Measurements from ENCODE around the gene EFCAB7.

The EFCAB7 gene, protein sequence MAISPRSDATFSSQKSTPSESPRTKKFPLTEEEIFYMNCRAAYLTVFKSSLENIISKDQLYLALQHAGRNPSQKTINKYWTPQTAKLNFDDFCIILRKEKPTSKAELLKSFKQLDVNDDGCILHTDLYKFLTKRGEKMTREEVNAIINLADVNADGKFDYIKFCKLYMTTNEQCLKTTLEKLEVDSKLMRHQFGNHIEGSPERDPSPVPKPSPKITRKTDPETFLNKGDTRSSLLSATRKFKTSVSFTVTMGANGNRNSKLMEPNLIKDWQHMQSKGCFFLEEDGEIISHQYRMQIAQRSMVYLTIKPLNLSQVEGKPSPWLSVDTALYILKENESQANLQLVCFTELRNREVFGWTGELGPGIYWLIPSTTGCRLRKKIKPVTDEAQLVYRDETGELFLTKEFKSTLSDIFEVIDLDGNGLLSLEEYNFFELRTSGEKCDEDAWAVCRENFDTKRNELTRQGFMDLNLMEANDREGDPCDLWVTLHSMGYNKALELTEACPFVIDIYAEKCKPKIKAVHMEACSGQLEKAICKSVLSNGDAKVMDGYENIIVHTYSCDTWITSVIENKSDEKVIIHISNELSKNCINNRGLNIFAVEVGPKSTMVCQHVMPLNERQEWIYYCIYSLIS

GRCh38 chr1:63522891-63523728, at the start of gene EFCAB7, which contains the start of gene ITGB3BP:
TSS of gene EFCAB7 (plus strand) at chr1:63523525. CDS start at chr1:63525573, 2,048 bp downstream.
TSS of gene ITGB3BP (minus strand) at chr1:63523225. CDS start at chr1:63523133, 92 bp downstream.
- DNase-seq (ENCODE audit: low read depth) = peak; percentile 53

DNA sequence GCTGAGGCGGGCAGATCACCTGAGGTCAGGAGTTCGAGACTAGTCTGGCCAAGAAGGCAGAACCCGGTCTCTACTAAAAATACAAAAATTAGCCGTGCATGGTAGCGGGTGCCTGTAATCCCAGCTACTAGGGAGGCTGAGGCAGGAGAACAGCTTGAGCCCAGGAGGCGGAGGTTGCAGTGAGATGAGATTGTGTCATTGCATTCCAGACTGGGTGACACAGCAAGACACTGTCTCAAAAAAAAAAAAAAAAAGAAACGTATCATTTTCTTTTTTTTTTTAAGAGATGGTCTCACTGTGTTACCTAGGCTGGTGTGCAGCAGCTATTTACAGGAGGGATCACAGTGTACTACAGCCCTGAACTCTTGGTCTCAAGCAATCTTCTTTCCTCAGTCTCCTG, 47.6 kb upstream of the EFCAB7 start:
- no peak for DNase-seq (ENCODE audit: low read depth)

DNA sequence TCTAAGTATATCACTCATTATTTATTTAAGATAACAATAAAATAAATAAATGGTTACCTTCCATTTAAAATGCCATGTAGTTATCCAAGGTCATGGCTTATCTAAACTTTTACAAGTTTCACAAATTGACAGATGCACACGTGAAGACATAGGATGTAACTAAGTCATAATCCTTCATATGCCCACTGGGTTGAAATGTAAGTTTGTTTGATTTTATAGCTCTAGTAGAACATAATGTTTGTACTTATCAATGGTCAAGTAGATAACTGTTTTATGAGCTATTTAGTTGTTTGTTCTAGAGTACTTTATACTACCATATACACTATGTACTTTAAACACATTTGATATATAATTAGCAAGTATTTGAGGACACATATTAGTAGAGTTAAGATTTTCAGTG, 43.3 kb upstream of the EFCAB7 start:
- DNase-seq (ENCODE audit: low read depth) = no peak

- DNase-seq (ENCODE audit: low read depth) = no peak
Measured at GRCh38 chr1:63486629-63487028, 36.7 kb upstream of the EFCAB7 start.

- DNase-seq (ENCODE audit: low read depth) = no peak
Measured at GRCh38 chr1:63487336-63488065, 35.8 kb upstream of the EFCAB7 start.

DNA sequence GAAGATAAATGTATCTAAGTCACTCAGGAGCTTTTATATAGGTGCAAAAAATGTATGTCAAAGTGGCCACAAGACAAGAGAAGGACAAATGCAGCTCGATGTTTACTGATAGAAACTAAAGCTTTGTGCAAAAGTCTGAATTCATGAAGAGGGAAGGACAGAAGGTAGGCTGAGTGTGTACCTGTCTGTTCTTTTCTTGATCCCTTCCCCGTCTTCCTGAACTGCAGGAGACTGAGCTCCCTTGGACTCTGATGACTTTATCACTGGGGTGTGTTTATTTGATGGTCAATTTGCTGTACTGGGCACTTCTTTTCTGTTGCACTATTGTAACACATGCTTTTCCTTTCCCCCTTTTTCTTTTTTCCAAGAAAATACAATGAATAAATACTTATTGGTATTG, 25.7 kb upstream of the EFCAB7 start:
- DNase-seq (ENCODE audit: low read depth) = no peak

DNA sequence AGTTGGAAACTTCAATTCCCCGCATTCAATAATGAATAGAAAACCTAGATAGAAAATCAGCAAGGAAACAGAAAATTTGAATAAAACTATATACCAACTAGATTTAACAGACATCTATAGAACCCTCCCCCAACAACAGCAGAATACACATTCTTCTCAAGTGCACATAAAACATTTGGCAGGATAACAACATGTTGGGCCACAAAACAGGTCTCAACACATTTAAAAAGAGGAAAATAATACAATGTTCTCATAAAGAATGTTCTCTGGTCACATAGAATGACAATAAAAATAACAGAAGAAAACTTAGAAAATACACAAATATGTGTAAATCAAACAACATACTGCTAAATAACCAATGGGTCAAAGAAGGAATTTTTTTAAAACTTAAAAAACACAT, 25.2 kb upstream of the EFCAB7 start:
- DNase-seq (ENCODE audit: low read depth) = no peak

DNA sequence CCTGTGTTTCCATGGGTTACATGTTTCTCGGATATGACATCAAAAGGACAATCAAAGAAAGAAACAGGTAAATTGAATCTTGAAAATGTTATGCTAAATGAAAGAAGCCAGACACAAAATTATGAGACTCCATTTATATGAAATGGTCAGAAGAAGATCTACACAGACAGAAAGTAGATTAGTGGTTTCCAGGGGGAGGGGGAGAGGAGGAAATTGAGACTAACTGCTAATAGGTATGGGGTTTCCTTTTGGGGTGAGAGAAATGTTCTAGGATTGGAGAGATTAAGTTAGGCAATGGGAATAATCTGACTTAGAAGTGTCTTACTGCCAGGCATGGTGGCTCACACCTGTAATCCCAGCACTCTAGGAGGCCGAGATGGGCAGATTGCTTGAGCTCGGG, 22.1 kb upstream of the EFCAB7 start:
- DNase-seq (ENCODE audit: low read depth) = no peak

GRCh38 chr1:63506782-63507181, 16.5 kb upstream of the EFCAB7 start:
- DNase-seq (ENCODE audit: low read depth) = no peak

- no peak for DNase-seq (ENCODE audit: low read depth)
Measured at GRCh38 chr1:63509718-63510117, 13.6 kb upstream of the EFCAB7 start.

GRCh38 chr1:63512584-63512983, 10.7 kb upstream of the EFCAB7 start:
- no peak for DNase-seq (ENCODE audit: low read depth)

DNA sequence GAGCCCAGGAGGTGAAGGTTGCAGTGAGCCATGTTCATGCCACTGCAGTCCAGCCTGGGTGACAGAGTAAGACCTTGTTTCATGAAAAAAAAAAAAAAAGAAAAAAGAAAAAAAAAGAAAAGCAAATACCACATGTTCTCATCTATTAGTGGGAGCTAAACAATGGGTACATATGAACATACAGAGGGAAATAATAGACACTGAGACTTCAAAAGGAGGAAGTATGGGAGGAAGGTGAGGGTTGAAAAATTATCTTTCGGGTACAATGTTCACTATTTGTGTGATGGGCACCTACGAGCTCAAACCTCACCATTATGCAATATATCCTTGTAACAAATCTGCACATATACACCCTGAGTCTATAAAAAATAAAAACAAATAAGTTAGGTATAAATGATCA, 6.7 kb upstream of the EFCAB7 start:
- DNase-seq (ENCODE audit: low read depth) = no peak

- DNase-seq (ENCODE audit: low read depth) = no peak
Measured at GRCh38 chr1:63523738-63524137, 413 bp downstream of the EFCAB7 start.

- no peak for DNase-seq (ENCODE audit: low read depth)
Measured at GRCh38 chr1:63524201-63524600, 876 bp downstream of the EFCAB7 start.

- no peak for DNase-seq (ENCODE audit: low read depth)
Measured at GRCh38 chr1:63532727-63533126, 9.4 kb downstream of the EFCAB7 start.

GRCh38 chr1:63533931-63534330, 10.6 kb downstream of the EFCAB7 start:
- no peak for DNase-seq (ENCODE audit: low read depth)

DNA sequence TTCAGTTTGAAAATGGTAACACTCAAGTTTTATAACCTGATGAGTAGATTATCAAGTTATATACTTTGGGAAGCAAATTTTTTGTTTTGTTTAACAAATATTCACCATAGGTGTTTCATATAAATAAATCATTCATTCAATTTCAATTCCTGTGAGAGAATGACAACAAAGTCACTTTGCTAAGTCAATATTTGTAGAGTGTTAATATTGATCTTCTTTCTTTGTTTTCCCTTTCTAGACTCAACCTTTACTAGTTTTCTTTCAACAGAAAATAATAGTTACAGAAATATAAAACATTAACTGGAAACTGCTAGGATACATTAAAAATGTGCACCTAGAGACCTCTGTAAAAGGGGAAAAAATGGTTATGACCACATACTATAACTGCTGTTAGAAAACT, 11.1 kb downstream of the EFCAB7 start:
- DNase-seq (ENCODE audit: low read depth) = no peak

GRCh38 chr1:63537006-63537405, 13.7 kb downstream of the EFCAB7 start:
- no peak for DNase-seq (ENCODE audit: low read depth)

- no peak for DNase-seq (ENCODE audit: low read depth)
Measured at GRCh38 chr1:63537940-63538339, 14.6 kb downstream of the EFCAB7 start.

GRCh38 chr1:63545780-63546179, 22.5 kb downstream of the EFCAB7 start:
- DNase-seq (ENCODE audit: low read depth) = no peak

GRCh38 chr1:63547621-63548294, 24.4 kb downstream of the EFCAB7 start:
- DNase-seq (ENCODE audit: low read depth) = no peak

All from T-helper 22 cell (primary cell).